ENCODE measurements around the gene POPDC3. TPM values are rescaled to one million over a fixed set of nuclear protein-coding genes. Genes with fewer than 3 reads are reported as not detected.

Gene POPDC3
- total RNA-seq, 2 donors from 2014 or later, result not detected

GRCh38 chr6:105167914-105168313 is 11.9 kb downstream of the POPDC3 start:
- intact Hi-C loops (cut with DNase I), result no loop called here
- no peak for ATAC-seq

GRCh38 chr6:105164418-105164817 is 15.4 kb downstream of the POPDC3 start:
- WGBS, 2 donors, result 85 to 96% methylated on average over 2 of the region's 2 CpGs
- intact Hi-C loops (cut with DNase I), result no loop called here
- H3K4me3 ChIP-seq, result no peak overlapping the region
- H3K36me3 ChIP-seq (replicated peaks in 1 of 2; ENCODE audit: insufficient read depth in 1 of 2, low read depth in 2 of 2), result no peaks in the 10 kb centered on the region
- no peak for TF ChIP-seq CTCF (IDR thresholded peaks at IDR 0.05)
- TF ChIP-seq POLR2A (IDR thresholded peaks at IDR 0.05), result no peak
- ATAC-seq (no peak), DNase-seq (no peak)
- H3K4me1 ChIP-seq, result no peaks in the 10 kb centered on the region
- no peaks in the 10 kb centered on the region for H3K9me3 ChIP-seq
- H3K27me3 ChIP-seq, result peaks cover 0 to 3% of the 10 kb centered on the region in 2 donors
- H3K27ac ChIP-seq, result no peak overlapping the region

More at GRCh38 chr6:105167914-105168313, 11.9 kb downstream of the POPDC3 start:
- Histone ChIP-seq H3K27me3 (peaks cover 0 to 3% of the 10 kb centered on the region in 2 donors), H3K4me3 (no peak overlapping the region), H3K4me1 (no peaks in the 10 kb centered on the region), H3K27ac (no peak overlapping the region), H3K9me3 (no peaks in the 10 kb centered on the region), H3K36me3 (replicated peaks in 1 of 2; ENCODE audit: insufficient read depth in 1 of 2, low read depth in 2 of 2) (no peaks in the 10 kb centered on the region)
- TF ChIP-seq CTCF (IDR thresholded peaks at IDR 0.05), result no peak
- no peak for TF ChIP-seq POLR2A (IDR thresholded peaks at IDR 0.05)
- DNase-seq, result no peak

GRCh38 chr6:105163183-105163582 is 16.6 kb downstream of the POPDC3 start:
- no peak overlapping the region for H3K27ac ChIP-seq
- peaks cover 0 to 3% of the 10 kb centered on the region in 2 donors for H3K27me3 ChIP-seq
- no peaks in the 10 kb centered on the region for H3K9me3 ChIP-seq
- intact Hi-C loops (cut with DNase I), result no loop called here
- no peaks in the 10 kb centered on the region for H3K4me1 ChIP-seq
- ATAC-seq (no peak), DNase-seq (no peak)
- TF ChIP-seq POLR2A (IDR thresholded peaks at IDR 0.05) (no peak), CTCF (IDR thresholded peaks at IDR 0.05) (no peak)
- no peaks in the 10 kb centered on the region for H3K36me3 ChIP-seq (replicated peaks in 1 of 2; ENCODE audit: insufficient read depth in 1 of 2, low read depth in 2 of 2)
- no peak overlapping the region for H3K4me3 ChIP-seq

GRCh38 chr6:105162377-105162776 is 17.4 kb downstream of the POPDC3 start:
- Histone ChIP-seq H3K36me3 (replicated peaks in 1 of 2; ENCODE audit: insufficient read depth in 1 of 2, low read depth in 2 of 2) (no peaks in the 10 kb centered on the region), H3K9me3 (no peaks in the 10 kb centered on the region), H3K4me1 (no peaks in the 10 kb centered on the region), H3K4me3 (no peak overlapping the region), H3K27ac (no peak overlapping the region), H3K27me3 (peaks cover 0 to 2% of the 10 kb centered on the region in 2 donors)
- TF ChIP-seq POLR2A (IDR thresholded peaks at IDR 0.05) (no peak), CTCF (IDR thresholded peaks at IDR 0.05) (no peak)
- DNase-seq (no peak), ATAC-seq (no peak)
- 94 to 96% methylated on average over 13 of the region's 13 CpGs for WGBS, 2 donors
- intact Hi-C loops (cut with DNase I), result no loop called here

- H3K36me3 ChIP-seq (replicated peaks in 1 of 2; ENCODE audit: insufficient read depth in 1 of 2, low read depth in 2 of 2), result no peaks in the 10 kb centered on the region
- DNase-seq (no peak), ATAC-seq (no peak)
- no peaks in the 10 kb centered on the region for H3K4me1 ChIP-seq
- intact Hi-C loops (cut with DNase I), result no loop called here
- H3K4me3 ChIP-seq, result no peak overlapping the region
- H3K27me3 ChIP-seq, result no peaks in the 10 kb centered on the region
- no peaks in the 10 kb centered on the region for H3K9me3 ChIP-seq
- TF ChIP-seq POLR2A (IDR thresholded peaks at IDR 0.05) (no peak), CTCF (IDR thresholded peaks at IDR 0.05) (no peak)
- WGBS, 2 donors, result 57 to 67% methylated on average over 4 of the region's 4 CpGs
- H3K27ac ChIP-seq, result no peak overlapping the region
Observed at GRCh38 chr6:105161421-105161820, 18.4 kb downstream of the POPDC3 start.

Measured in body of pancreas (tissue), 4 donors.